Measurements from ENCODE around the gene ERN1.

- no peak for TF ChIP-seq CTCF (conservative IDR thresholded peaks at IDR 0.05; ENCODE audit: low read length)
- TF ChIP-seq EZH2phosphoT487 (IDR thresholded peaks at IDR 0.05; ENCODE audit: borderline replicate concordance), result no peak
Observed at GRCh38 chr17:63996430-63997182, 133.3 kb downstream of the ERN1 start.
